GM18505 (cell line): Measurements from ENCODE around the gene ZDHHC24.
"Not testable (repeated sequence)": the region's sequence is repeated elsewhere in the genome, so short reads cannot be mapped to it uniquely, and the experiment has no call there.

ENCODE experiments used
- ATAC-seq: cut with Tn5 transposase; IDR thresholded peaks from one replicate; pipeline ENCODE4 v1.9.1; 2021; ENCODE audit not compliant: unreplicated experiment
- POLR2A ChIP-seq: IDR thresholded peaks from 4 replicates; pipeline ENCODE4 v1.6.1; 2011; ENCODE audit warnings: borderline replicate concordance; ENCODE audit not compliant: insufficient read depth, insufficient read length; ENCODE audit errors: extremely low read depth

Gene ZDHHC24

GRCh38 chr11:66546368-66546965, 619 bp upstream of the ZDHHC24 start, which contains the start of gene ACTN3:
Gene ACTN3, plus strand, starts transcription at chr11:66546903. Its CDS starts 35 bp downstream, at chr11:66546938.
- no peak for TF ChIP-seq POLR2A
- no peak for ATAC-seq

DNA sequence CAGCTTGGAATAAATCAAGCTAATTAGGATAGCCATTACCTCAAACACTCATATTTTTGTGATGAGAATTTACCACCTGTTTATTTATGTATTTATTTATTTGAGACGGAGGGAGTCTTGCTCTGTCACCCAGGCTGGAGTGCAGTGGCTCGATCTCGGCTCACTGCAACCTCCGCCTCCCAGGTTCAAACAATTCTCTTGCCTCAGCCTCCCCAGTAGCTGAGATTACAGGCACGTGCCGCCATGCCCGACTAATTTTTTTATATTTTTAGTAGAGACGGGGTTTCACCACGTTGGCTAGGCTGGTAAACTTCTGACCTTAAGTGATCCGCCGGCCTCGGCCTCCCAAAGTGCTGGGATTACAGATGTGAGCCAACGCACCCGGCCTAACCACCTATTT, 896 bp downstream of the ZDHHC24 start:
- not testable (repeated sequence) for ATAC-seq

DNA sequence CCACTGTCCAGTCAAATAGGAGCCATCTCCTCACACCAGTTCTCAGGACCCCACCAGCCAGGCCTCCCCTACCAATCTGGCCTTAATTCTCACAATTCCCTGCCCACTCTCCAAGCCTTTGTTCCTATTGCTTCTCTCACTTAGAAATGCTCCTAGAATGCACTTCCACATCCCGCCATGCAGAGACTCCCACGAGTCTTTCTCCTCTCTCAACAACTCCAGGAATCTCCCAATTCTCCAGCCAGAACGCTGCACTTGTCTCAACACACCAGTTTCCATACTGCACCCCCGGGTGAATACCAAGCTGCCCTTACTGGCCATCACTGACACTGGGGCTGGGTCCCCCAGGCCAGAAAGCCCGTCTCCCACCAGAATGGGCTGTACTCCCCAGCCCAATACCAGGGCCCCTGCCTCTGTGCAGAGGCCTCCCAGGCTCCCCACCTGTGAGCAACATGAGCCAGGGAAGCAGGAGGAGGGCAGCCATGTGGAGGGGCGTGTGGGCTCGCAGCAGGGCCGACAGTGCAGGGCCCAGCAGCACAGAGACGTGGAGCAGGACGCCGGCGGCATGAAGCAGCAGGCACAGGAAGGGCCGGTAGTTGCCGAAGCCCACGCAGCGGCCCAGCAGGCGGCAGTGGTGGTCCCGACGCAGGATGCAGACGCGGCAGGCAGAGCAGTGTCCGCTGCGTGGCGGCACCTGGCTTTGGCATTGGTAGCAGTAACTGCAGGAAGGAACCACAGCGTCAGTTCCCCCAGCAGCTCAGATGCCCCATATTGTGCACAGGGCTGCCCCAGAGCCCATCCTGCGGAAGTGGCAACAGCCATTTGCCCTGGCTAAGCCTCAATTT, 2.4 kb downstream of the ZDHHC24 start:
- TF ChIP-seq POLR2A: peak; percentile 24

GRCh38 chr11:66542362-66542761, 3.5 kb downstream of the ZDHHC24 start:
- ATAC-seq: no peak
- TF ChIP-seq POLR2A: no peak

More for the DNA sequence above, 2.4 kb downstream of the ZDHHC24 start:
- no peak for ATAC-seq

GRCh38 chr11:66541892-66542291, 4.0 kb downstream of the ZDHHC24 start:
- ATAC-seq: no peak
- no peak for TF ChIP-seq POLR2A

DNA sequence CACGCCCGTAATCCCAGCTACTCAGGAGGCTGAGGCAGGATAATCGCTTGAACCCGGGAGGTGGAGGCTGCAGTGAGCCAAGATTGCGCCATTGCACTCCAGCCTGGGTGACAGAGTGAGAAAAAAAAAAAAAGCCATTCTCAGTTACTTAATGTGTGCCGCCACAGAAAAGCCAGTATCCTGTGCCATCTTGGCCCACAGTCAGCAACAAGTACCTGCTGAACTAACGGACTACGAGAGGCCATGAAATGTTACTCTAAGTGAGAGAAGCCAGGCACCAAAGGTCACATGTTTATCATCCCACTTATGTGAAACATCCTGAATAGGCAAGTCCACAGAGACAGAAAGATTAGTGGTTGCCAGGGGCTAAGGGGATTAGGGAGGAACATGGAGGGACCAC, 5.2 kb downstream of the ZDHHC24 start:
- ATAC-seq: not testable (repeated sequence)

- no peak for ATAC-seq
- TF ChIP-seq POLR2A: no peak
Measured at GRCh38 chr11:66539870-66540213, 6.0 kb downstream of the ZDHHC24 start.

- TF ChIP-seq POLR2A: no peak
- no peak for ATAC-seq
Measured at GRCh38 chr11:66539170-66539869, 6.5 kb downstream of the ZDHHC24 start.

DNA sequence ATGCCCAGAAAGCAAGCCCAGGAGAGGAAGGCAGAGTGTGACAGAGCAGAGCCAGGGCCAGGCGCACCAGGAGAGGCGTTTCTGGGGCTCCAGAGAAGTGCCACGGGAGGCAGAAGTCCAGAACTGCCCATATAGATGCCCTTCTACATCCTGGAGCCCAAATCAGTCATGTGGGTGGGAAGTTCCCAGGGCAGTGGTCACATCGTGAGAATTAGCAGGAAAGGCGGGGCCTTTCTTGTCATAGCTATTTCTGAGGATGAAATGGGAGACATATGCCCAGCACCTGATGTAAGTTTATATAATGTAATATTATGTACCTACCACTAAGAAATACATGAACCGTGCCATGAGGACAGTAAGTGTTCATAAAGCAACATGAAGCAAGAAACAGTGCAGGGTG, 13.1 kb downstream of the ZDHHC24 start:
- ATAC-seq: no peak
- TF ChIP-seq POLR2A: no peak

DNA sequence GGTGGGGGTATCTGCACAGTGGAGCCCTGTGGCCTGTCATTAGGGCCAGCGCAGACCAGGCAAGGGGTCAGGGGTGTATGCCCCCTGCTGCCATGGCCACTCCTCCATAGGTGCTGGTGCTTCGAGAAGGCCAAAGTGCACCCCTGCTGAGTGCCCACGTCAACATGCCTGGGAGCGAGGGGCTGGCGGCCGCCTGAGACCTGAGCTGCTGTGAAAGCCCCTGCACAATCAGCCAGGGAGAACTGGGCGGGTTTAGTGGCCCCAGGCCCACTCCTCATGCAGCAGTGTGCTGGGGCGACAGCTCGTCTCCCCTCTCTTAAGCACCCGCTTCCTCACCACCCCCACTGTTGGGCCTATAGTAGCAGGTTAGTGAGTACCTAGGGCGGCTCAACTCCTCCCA, 14.0 kb downstream of the ZDHHC24 start:
- ATAC-seq: no peak
- TF ChIP-seq POLR2A: no peak

- no peak for TF ChIP-seq POLR2A
Measured at GRCh38 chr11:66530927-66531709, 14.7 kb downstream of the ZDHHC24 start.

GRCh38 chr11:66529655-66530054, 16.2 kb downstream of the ZDHHC24 start:
- no peak for ATAC-seq

More at GRCh38 chr11:66530927-66531709, 14.7 kb downstream of the ZDHHC24 start:
- no peak for ATAC-seq

DNA sequence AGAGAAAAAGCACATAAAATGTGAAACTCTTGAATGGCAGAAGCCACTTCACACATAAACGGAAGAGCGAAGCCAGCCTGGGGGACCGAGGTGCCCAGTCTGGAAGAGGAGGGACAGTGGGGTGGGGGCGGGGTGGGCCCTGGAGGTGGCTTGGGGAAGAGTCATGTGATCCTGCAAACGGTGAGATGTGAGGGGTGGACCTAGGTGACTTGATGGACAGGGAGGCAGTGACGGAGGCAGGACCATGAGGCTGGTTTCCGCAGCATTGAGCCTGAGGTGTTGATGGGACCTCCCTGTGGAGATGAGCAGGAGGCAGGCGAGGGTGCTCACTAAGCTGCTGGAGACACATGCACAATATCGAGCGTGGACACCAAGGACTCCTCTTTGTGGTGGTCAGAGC, 16.8 kb downstream of the ZDHHC24 start:
- no peak for ATAC-seq
- no peak for TF ChIP-seq POLR2A

More at GRCh38 chr11:66529655-66530054, 16.2 kb downstream of the ZDHHC24 start:
- no peak for TF ChIP-seq POLR2A
